Measurements from ENCODE around the gene GMDS.

Gene GMDS

GRCh38 chr6:2108700-2109306, 136.6 kb downstream of the GMDS start:
- TF ChIP-seq CTCF (conservative IDR thresholded peaks at IDR 0.05; ENCODE audit: low read depth): no peak
- ChIA-PET POLR2A (ENCODE audit: low non-redundant PET) (no interaction called here), CTCF (interaction anchor here (1.8 kb wide), 1 partner anchor 502 kb away, joined by 4 read pairs; no protein-coding TSS in a partner anchor)
- DNase-seq (ENCODE audit: low spot score): no peak
- H3K27ac ChIP-seq: no peak overlapping the region

- ChIA-PET POLR2A (ENCODE audit: low non-redundant PET) (no interaction called here), CTCF (interaction anchor here (0.6 to 1.4 kb wide), 18 partner anchors 10 to 530 kb away, joined by 3 to 17 read pairs (median 4); partner anchors contain the start of gene FOXC1)
- no peak overlapping the region for H3K27ac ChIP-seq
- no peak for DNase-seq (ENCODE audit: low spot score)
- peak; percentile 9; the same call in 1 of the 2 replicates for TF ChIP-seq CTCF (conservative IDR thresholded peaks at IDR 0.05; ENCODE audit: low read depth)
Measured at GRCh38 chr6:2104524-2104880, 140.9 kb downstream of the GMDS start.

GRCh38 chr6:2103765-2104523, 141.5 kb downstream of the GMDS start:
- peak; percentile 45 for DNase-seq (ENCODE audit: low spot score)
- H3K27ac ChIP-seq: no peak overlapping the region
- TF ChIP-seq CTCF (conservative IDR thresholded peaks at IDR 0.05; ENCODE audit: low read depth): peak; percentile 61; the same call in 1 of the 2 replicates
- POLR2A ChIA-PET (ENCODE audit: low non-redundant PET): no interaction called here
- CTCF ChIA-PET: interaction anchor here (0.6 to 1.4 kb wide), 19 partner anchors 9 to 530 kb away, joined by 3 to 17 read pairs (median 4); partner anchors contain the start of gene FOXC1

- POLR2A ChIA-PET (ENCODE audit: low non-redundant PET): no interaction called here
Measured at GRCh38 chr6:2102966-2103365, 142.4 kb downstream of the GMDS start.

GRCh38 chr6:2102316-2102883, 143.0 kb downstream of the GMDS start:
- DNase-seq (ENCODE audit: low spot score): no peak
- no peak overlapping the region for H3K27ac ChIP-seq
- no peak for TF ChIP-seq CTCF (conservative IDR thresholded peaks at IDR 0.05; ENCODE audit: low read depth)
- ChIA-PET CTCF (interaction anchor here (0.7 kb wide), 1 partner anchor 346 kb away, joined by 3 read pairs; no protein-coding TSS in a partner anchor), POLR2A (ENCODE audit: low non-redundant PET) (no interaction called here)

More at GRCh38 chr6:2102966-2103365, 142.4 kb downstream of the GMDS start:
- no peak overlapping the region for H3K27ac ChIP-seq
- DNase-seq (ENCODE audit: low spot score): no peak
- TF ChIP-seq CTCF (conservative IDR thresholded peaks at IDR 0.05; ENCODE audit: low read depth): no peak
- CTCF ChIA-PET: interaction anchor here (0.7 kb wide), 1 partner anchor 347 kb away, joined by 3 read pairs; no protein-coding TSS in a partner anchor

- TF ChIP-seq CTCF (conservative IDR thresholded peaks at IDR 0.05; ENCODE audit: low read depth): no peak
- no peak overlapping the region for H3K27ac ChIP-seq
- DNase-seq (ENCODE audit: low spot score): no peak
- ChIA-PET CTCF (no interaction called here), POLR2A (ENCODE audit: low non-redundant PET) (no interaction called here)
Measured at GRCh38 chr6:2101213-2101612, 144.2 kb downstream of the GMDS start.

All from RWPE1 (cell line).